GM20000 (cell line): ENCODE results near the gene SOCS6.
"Not testable (repeated sequence)": the region's sequence is repeated elsewhere in the genome, so short reads cannot be mapped to it uniquely, and the experiment has no call there.

Source experiments
- DNase-seq: peaks from one replicate; pipeline ENCODE4 v3.0.0; 2012; ENCODE audit warnings: low spot score
- TF ChIP-seq, protein P1 (sequence below): IDR thresholded peaks from 2 replicates; pipeline ENCODE4 v1.5.1; 2012; ENCODE audit warnings: mild to moderate bottlenecking, control low read depth; ENCODE audit errors: extremely low read depth, missing control alignments

The SOCS6 gene, protein sequence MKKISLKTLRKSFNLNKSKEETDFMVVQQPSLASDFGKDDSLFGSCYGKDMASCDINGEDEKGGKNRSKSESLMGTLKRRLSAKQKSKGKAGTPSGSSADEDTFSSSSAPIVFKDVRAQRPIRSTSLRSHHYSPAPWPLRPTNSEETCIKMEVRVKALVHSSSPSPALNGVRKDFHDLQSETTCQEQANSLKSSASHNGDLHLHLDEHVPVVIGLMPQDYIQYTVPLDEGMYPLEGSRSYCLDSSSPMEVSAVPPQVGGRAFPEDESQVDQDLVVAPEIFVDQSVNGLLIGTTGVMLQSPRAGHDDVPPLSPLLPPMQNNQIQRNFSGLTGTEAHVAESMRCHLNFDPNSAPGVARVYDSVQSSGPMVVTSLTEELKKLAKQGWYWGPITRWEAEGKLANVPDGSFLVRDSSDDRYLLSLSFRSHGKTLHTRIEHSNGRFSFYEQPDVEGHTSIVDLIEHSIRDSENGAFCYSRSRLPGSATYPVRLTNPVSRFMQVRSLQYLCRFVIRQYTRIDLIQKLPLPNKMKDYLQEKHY

DNA sequence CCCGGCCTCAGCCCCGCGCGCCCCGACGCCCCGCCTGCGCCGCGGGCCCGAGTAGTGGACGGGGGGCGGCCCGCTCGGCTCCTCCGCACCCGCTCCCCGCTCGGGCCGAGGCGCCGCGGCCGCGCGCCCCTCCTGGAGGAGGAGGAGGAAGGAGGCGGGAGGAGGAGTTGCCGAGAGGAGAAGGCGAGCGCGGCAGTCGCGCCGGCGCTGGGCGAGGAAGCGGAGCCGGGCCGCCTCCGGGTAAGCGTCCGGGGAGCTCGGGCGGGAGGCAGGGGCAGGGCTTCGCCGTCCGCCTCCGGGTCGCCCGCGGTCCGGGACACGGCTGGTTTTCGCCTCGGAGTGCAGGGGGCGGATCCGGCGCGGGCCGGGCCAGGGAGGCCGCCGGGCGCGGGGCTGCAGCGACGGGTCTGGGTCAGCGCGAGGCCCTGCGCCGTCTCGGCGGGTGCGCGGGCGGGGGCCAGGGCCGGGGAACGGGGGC lies at the start of gene SOCS6:
Gene SOCS6 (plus strand): TSS at position 195 of the 478 bp plus-strand sequence. CDS start 35,624 bp downstream, outside the sequence.
- DNase-seq: peak; percentile 91
- TF ChIP-seq, protein P1, sequence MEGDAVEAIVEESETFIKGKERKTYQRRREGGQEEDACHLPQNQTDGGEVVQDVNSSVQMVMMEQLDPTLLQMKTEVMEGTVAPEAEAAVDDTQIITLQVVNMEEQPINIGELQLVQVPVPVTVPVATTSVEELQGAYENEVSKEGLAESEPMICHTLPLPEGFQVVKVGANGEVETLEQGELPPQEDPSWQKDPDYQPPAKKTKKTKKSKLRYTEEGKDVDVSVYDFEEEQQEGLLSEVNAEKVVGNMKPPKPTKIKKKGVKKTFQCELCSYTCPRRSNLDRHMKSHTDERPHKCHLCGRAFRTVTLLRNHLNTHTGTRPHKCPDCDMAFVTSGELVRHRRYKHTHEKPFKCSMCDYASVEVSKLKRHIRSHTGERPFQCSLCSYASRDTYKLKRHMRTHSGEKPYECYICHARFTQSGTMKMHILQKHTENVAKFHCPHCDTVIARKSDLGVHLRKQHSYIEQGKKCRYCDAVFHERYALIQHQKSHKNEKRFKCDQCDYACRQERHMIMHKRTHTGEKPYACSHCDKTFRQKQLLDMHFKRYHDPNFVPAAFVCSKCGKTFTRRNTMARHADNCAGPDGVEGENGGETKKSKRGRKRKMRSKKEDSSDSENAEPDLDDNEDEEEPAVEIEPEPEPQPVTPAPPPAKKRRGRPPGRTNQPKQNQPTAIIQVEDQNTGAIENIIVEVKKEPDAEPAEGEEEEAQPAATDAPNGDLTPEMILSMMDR: no peak

DNA sequence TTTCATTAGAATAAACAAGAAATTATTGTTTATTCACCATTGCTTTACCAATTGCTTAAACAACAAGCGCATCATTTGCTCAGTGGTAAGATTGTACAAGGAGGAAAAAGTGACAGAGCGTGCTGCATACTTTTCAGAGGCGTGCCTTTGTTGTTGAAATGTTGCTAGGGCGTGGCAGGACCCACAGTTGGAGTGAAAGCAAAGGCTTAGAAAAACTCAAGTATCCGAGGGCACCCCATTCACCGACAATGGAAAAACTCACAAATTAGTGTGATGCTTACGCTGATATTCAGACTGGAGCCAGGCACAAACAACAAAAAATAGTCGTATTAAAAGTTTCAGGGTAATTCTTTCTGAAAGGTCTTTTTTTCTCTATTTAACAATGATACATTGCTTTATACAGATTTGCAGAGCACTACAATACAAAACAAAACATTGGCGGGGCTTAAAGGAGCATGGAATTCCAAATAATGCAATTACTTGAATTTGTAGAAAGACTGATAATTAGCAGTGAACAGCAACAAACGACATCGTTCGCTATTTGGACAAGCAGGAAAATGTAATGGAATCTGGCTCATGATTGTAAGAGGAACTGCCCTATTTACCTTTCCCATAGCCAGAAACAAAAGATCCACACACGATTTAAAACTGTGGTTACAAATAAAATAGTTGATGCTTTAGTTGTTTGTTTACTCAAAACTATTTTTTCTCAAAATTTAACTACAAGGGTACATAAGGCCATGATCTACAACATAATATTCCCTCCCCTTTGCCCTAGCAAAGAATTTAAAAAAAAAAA lies 45.5 kb upstream of the SOCS6 start:
- TF ChIP-seq, protein P1: no peak
- no peak for DNase-seq

DNA sequence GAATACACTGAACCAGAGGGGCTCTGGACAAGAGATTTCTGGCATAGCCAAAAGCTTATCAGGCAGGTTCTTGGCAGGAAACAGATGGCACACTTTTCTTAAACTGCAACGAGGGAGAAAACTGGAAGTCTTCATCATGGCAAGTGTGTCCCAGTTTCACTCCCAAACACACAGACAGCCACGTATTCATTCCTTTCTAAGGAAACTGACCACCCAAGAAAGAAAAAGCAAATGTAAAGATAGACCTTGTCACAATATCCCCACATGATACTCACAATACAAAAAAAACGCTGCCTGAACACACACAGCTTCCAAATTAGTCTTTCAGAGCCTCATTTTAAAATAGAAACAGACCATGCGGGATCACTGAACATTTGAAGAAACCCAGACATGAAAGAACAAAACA lies 42.8 kb upstream of the SOCS6 start:
- TF ChIP-seq, protein P1: no peak
- no peak for DNase-seq

DNA sequence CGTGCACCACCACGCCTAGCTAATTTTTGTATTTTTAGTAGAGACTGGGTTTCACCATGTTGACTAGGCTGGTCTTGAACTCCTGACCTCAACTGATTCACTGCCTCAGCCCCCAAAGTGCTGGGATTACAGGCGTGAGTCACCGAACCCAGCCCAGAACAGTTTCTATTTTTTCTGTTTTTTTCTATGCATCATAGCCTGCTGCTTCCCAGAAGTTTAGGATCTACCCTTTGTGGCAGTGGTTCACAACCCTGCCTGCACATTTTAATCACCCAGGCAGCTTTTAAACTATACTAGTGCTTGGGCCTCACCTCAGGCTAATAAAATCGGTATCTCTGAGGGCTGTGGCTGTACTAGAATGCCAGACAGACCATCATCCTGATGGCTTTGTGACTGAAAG lies 39.7 kb upstream of the SOCS6 start:
- TF ChIP-seq, protein P1: no peak
- DNase-seq: no peak

DNA sequence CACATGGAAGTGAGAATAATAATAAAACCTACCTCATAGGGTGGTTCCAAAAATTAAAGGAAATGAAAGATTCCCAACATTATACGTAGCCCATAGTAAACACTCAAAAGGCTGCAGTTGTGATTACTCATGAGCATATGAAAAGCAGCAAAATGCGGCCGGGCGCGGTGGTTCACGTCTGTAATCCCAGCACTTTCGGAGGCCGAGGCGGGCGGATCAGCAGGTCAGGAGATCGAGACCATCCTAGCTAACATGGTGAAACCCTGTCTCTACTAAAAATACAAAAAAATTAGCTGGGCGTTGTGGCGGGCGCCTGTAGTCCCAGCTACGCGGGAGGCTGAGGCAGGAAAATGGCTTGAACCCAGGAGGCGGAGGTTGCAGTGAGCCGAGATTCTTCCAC lies 39.0 kb upstream of the SOCS6 start:
- not testable (repeated sequence) for DNase-seq

DNA sequence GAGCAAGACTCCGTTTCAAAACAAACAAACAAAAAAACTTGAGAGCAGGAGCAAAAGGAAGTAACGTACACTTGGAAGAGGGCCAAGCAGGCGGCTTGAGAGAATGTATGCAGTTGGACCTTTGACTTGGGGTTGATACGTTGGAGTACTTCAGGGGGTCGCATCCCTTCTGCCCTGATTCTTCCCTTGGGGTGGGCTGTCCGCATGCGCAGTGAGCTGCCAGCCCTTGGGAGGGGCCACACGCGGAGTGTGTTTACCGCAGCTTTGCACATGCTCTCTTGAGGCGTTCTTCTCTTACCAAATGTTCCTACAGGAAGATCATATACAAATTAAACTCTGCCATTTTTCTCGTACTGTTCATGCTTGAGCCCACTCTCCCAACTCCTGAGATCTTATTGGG lies 38.1 kb upstream of the SOCS6 start:
- TF ChIP-seq, protein P1: no peak
- DNase-seq: no peak

DNA sequence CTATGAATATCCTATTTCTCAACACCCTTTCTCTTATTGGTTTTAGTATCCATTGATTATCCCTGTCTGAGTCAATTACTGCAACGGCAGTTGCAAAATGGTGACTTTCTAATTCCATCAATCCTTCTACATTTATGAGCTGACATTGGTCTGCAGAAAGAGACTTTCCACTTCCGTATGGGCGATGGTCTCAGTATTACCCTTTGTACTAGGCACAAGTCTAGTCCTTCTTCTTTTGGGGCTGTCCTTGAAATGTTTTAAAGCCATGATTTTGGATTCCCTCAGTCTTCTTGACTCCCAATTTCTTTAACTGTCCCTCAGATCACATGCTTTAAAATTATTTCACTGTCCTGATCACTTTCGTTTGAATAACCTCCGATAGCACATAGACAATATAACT lies 32.7 kb upstream of the SOCS6 start:
- no peak for DNase-seq
- TF ChIP-seq, protein P1: no peak
